DMS 273 (cell line): ENCODE results near the gene NETO2.
"Not testable (repeated sequence)": the region's sequence is repeated elsewhere in the genome, so short reads cannot be mapped to it uniquely, and the experiment has no call there.

Source experiments
- DNase-seq: peaks from one replicate; lab custom pipeline; 2025; ENCODE audit not compliant: unreplicated experiment; lab: John Stamatoyannopoulos, UW

The NETO2 gene, protein sequence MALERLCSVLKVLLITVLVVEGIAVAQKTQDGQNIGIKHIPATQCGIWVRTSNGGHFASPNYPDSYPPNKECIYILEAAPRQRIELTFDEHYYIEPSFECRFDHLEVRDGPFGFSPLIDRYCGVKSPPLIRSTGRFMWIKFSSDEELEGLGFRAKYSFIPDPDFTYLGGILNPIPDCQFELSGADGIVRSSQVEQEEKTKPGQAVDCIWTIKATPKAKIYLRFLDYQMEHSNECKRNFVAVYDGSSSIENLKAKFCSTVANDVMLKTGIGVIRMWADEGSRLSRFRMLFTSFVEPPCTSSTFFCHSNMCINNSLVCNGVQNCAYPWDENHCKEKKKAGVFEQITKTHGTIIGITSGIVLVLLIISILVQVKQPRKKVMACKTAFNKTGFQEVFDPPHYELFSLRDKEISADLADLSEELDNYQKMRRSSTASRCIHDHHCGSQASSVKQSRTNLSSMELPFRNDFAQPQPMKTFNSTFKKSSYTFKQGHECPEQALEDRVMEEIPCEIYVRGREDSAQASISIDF

DNA sequence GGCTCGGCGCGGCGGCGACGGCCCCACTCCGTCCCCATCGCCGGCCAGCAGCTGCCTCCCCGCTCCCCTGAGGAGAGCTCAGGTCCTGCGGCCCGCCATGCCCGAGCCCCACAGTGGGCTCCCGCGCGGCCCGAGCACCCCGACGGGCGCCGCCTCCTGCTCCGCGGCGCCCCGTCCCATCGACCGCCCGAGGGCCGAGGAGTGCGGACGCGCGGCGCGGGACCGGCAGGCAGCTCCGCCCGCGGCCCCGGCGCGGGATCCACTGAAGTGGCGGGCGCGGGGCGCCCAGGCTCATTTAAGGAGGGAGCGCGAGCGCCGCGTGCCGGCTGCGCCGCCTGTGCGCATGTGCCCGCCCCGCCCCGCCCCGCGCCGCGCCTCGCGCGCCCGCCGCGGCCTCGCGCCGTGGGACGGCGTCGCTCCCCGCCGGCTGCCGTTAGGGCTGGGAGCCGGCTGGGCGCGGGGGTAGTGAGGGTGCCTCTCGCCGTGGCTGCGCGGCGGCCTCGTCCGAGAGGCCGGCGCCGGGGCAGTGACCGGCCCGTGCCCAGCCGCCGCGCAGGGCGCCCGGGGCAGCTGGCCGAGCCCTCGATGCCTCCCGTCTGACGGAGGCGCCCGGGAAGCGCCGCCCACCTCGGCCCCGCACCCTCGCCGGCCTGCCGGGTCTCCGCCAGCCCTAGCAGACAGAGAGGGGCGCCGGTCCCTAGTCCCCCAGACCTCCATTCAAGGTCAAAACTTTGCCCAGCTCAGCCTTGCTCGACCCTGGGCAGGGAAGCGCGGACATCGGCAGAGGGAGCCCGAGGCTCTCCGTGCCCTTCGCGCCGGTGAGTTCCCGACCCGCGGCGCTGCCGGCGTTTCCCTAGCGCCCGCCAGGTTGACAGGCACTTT lies at the start of gene NETO2:
NETO2 (minus strand) TSS at position 269 of the 882 bp plus-strand sequence. CDS start 333 bp downstream, outside the sequence.
- peak; percentile 88 for DNase-seq

DNA sequence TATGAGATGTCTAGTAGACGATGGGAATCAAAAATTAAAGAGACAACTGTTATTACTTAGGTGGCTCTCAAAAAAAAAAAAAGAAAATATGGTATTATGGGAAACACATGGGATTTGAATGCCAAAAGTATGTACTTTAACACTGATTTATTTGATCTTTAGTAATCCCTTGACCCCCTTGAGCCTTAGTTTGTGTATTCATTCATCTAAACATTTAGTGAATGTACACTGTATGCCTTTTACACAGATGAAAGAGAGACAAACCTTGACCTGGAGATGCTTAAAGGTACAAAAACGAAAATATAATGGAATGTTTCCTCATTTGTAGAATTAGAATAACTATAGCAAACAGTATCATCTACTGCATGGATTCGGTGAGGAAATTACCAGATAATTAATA lies 38.6 kb upstream of the NETO2 start:
- DNase-seq, result no peak

DNA sequence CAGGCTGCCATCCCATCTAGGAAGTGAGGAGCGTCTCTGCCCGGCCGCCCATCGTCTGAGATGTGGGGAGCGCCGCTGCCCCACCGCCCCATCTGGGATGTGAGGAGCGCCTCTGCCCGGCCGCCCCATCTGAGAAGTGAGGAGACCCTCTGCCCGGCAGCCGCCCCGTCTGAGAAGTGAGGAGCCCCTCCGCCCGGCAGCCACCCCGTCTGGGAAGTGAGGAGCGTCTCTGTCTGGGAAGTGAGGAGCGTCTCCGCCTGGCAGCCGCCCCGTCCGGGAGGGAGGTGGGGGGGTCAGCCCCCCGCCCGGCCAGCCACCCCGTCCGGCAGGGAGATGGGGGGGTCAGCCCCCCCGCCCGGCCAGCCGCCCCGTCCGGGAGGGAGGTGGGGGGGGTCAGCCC lies 37.3 kb upstream of the NETO2 start:
- DNase-seq, result not testable (repeated sequence)

DNA sequence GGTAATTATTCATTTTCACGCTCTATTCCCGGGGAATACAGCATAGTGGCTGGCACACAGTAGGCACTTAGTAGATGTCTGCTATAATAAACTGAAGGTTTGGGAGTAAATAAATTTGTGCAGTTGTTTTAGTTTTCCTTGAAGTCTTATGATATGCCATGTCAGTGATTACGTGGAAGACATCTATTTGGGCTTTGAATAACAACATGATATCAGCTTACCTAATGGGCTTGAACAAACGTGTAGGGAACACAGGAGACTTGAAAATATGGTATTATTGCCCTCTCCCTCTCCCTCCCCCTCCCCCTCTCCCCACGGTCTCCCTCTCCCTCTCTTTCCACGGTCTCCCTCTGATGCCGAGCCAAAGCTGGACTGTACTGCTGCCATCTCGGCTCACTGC lies 36.3 kb upstream of the NETO2 start:
- no peak for DNase-seq

DNA sequence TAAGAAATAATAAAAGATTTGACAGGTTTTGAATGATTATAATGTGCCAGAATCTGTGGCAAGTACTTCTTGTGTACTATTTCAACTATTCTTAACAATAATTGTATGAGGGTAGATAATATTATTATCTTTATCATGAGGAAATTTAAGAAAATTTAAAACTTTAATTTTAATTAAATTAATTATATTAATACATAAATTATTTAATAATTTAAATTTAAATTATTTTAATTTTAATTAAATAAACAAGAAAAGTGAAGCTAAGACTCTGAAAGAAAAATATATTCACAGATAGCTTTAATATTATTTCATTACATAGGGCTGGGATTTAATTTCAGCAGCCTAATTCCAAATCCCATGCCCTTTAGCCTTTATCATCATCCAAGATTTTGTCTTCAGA lies 31.4 kb upstream of the NETO2 start:
- no peak for DNase-seq

DNA sequence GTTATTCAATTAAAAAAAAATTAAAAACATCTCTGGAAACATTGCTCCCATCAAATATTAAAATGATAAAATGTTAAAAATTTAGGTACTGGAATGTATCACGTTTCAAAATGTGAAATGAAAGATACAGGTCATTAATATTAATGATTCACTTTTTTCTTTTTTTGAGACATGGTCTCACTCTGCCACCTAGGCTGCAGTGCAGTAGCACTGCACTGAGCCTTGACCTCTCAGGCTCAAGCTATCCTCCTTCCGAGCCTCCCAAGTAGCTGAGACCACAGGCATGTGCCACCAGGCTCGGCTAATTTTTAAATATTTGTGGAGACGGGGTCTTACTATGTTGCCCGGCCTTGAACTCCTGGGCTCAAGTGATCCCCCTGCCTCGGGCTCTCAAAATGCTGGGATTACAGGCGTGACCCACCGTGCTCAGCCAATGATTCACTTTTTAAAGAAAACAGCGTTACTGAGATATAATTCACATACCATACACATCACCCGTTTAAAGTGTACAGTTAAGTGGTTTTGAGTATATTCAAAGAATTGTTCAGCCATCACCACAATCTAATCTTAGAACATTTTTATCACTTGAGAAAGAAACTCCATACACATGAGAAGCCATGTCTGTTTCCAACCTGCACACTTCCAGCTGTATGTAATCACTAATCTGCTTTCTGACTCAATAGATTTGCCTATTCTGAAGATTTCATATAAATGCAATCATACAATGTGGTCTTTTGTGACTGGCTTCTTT lies 19.1 kb upstream of the NETO2 start:
- no peak for DNase-seq

DNA sequence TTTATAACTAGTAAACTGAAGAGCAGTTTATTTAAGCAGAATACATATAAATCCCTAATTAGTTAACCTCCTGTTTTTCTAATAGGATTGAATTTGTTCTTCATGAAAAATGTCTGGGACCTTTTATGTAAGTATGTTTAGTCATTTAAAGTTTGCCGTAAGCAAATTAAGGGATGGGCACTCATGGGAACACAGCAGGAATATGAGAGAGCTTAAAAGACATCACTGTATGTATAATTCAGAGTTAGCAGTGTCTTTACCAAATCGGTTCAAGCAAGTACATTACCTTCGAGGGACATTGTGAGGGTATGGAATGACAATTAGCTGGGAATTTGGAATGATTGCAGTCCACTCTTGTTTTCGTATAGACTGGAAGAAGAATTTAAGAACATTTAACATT lies 17.7 kb upstream of the NETO2 start:
- DNase-seq, result no peak

DNA sequence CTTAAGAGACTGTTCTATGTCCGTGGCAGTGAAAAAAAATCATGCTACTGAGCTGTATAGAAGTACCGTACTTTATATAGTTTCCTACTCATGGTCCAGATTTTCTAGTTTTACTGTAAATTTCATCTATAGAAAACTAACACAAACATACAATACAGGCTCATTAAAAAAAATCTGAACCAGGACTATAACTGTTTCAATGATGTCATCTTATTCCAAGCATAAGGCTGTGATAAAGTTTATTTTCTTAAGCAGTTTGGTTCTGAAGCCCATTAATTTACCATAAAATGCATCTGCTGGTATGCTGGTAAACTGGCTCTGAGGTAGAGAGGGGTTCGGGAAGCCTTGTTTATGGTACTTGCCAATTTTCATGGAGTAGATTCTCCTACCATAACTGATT lies 16.7 kb upstream of the NETO2 start:
- DNase-seq, result no peak

DNA sequence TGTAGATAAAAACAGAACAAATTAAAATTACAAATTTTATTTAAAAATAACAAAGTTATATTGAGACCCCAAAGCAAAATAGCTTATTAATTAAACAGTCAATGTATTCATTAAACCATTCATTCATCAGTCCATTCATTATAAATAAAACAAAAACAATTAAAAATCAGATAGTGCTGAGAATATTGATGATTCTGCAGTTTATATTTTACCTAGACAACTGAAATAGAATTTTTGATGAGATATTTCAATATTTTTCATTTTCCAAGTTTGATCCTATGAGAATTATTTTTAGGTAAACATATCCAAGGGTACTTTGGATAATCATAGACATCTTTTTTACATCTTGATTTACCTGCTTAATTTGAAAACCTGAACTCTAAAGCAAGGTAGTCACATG lies 15.2 kb upstream of the NETO2 start:
- no peak for DNase-seq

DNA sequence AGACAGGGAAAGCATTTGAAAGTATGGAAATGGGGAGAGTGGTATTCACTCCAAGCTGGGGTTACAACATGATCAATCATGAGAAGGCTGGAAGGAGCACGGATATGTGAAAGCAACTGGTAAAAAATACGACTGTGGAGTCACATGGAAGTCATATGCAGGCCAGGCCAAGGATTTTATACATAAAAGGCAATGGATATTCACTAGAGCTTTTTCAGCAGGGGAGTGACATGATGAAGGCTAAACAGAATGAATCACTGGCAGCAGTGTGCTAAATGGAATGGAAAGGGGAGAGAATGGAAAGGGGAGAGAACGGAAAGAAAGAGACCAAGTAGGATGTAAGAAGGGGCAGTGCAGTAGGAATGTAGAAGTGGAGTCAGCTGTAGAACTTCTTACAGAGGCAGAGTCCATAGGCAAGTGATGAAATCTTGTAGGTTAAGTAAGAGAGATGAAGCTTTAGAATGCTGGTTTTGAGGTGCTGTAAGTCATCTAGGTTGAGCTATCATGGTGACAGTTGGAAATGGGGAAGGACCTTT lies 13.0 kb upstream of the NETO2 start:
- DNase-seq, result no peak

DNA sequence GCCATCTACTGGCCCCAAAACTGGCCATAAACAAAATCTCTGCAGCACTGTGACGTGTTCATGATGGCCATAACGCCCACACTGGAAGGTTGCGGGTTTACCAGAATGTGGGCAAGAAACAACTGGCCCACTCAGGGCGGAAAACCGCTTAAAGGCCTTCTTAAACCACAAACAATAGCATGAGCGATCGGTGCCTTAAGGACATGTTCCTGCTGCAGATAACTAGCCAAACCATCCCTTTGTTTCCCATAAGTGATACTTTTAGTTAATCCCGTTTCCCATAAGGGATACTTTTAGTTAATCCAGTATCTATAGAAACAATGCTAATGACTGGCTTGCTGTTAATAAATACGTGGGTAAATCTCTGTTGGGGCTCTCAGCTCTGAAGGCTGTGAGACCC lies 8.8 kb upstream of the NETO2 start:
- DNase-seq, result not testable (repeated sequence)

DNA sequence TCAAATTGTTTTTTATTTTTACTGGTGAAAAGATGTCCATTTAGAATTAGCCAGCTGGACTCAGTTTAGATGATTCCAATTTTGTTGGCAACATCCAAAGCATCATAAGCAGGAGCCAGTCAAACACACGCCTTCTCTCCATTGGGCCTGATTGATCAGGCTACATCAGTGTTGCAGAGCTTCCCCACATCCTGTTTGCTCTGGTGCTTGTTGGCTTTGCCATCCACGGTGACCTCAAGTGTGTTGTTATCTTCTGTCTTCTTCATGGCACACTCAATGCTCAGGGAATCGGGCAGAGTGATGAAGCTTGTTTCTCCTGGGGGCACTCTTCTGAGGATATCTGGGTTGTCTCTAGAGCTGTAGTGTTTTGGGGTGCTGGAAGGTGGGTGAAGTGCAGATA lies 6.3 kb upstream of the NETO2 start:
- no peak for DNase-seq

DNA sequence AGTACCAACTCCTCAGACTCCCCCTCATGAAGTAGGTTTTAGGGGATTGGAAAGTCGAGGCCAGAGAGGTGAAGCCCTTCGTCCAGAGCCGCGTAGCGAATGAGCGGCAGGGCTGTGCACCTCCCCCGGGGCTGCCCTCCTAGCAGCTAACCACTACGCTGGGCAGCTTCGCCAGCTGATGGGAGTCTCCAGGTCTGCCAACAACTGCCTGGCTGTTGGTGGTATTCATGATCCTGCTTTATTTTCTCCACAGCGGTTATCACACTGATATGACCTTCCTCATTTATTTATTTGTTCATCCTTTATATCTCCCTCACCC lies 773 bp upstream of the NETO2 start:
- DNase-seq, result no peak

DNA sequence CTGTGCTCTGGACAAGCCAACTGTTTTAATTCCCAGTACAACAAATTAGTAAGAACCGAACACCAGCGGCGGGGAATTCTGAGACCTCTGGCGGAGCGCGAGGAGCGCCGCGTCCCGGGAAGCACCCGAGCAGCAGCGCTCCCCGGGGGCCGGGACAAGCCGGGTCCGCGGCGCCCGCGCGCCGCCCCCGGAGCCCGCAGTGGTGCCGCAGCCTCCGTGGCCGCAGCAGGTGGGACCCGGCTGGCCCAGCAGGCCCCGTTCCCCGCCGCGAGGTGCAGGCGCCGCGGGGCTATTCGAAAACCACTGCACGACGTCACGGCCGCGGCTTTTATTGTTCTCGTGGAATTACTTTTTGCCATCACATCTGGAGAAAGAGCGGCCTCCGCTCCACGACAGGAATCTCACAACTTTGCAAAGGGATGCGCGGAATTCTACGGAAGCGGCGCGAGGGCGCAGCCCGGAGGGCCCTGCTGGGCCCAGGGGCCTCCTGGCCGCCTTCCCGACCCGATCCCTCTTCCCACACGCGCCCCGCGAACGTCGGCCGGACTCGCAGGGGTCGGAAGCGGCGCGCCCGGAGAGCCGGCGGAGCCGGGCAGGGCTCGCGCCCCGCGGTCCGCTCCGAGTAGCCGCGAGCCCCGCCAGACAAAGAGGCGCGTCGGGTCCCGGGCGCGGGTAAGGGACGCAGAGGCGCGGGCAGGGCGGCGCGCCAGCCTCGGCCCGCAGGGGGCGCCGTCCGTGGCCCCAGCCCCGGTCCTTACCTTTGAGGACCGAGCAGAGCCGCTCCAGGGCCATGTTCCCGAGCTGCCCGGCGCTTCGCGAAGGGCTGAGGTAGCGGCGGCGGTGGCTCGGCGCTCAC lies 696 bp downstream of the NETO2 start:
- DNase-seq, result peak; percentile 92

DNA sequence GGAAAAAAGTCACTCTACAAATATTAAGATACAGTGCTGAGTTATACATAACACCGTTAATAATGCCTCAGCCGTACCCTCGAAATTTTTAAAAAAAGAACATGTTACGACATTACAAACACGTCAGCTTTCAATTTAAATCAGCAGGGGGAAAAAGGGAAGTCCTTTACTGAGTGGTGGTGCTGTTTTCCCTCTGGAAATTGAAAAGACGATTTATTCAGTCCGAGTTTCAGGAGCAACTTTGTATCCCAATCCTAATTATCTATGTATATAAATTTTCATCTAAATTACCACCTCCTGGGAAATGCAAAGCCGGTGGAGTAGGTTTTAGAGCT lies 1.3 kb downstream of the NETO2 start:
- peak; percentile 70 for DNase-seq

DNA sequence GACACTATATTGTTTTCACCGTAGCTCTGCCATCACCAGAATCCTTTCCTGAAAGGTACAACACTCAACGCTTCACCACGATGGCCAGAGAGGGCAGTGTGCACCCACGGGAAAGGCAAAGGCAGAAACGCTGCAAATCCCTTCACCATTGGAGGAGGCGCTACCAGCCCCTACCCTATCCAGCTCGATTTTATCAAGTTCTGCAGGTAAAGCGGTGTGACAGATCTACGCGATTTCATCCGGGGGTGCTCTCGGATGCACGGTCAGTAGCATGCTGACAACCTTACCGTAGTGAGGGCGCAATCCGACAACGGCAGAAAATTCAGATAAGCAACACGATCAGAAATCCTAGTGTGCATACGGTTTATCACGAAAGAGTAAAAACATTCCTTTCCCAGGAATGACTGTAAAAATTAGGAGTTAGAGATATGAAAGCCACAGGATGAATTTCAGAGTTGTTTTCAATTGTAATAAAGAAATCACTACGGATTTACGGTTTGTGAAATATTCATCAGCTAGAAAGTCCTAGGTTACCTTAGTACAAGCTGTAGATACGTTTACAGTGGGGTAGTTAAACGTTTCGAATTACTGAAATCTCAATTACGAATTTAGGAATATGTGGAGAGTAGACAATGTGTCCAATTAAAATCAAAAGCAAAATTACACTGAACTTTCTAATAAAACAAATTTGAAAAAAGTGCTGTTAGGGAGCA lies 1.8 kb downstream of the NETO2 start:
- peak; percentile 95 for DNase-seq

DNA sequence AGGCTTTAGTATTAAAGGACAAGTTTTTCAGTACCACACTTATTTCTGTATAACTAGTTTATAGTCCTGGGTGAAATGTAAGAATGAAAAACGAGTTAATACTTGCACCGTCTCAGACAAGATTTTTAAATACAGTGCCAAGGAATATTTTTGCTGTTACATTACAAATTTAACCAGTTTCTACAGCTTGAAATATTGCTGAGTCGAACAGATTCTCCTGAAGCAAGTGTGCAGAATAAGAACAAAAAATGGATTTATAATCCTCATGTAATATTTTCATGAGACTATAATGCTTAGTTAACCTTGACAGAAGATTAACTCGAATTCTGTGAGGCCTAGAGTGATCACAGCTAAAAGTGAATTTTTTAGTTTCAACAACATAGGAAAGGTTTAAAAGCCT lies 3.1 kb downstream of the NETO2 start:
- no peak for DNase-seq

DNA sequence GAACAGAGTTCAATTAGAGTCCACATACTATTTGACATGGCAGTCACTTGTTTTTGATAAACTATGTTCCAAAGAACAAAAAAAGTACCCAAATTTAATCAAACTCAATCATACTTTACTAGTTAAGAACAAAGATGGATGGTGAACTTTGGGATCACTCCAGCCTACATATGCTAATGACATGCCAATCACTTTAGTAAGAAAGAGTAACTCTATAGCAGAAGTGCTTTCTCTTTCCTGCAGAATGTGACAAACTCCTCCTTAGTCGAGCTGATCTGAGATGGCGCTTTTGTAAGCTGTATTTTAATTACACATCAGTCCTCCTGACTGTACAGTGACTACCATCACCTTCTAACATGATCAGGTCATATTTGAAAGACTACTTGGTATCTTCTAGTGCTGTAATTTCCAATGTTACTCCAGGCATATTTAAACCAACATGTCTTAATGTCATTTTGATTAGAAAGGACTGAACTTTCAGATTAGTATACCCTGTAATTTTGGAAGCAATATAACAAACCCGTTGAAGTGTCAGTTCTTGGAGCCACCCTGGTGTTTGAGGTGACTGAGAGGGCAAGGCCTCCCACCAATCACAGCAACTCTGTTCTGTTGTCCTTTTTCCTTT lies 4.1 kb downstream of the NETO2 start:
- no peak for DNase-seq

DNA sequence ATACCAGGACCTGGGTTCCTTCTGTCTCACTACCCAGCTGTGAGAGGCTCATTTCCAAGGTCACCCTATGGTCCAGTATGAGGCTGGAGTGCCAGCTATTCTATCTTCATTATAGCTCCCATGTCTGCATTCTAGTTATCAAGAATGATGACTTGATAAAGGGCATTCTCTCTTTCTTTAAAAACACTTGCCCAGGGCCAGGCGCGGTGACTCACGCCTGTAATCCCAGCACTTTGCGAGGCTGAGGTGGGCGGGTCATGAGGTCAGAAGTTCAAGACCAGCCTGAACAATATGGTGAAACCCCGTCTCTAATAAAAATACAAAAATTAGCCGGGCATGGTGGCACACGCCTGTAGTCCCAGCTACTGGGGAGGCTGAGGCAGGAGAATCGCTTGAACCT lies 5.8 kb downstream of the NETO2 start:
- not testable (repeated sequence) for DNase-seq
